ENCODE results near the gene ARPIN. TPM values are rescaled to one million over a fixed set of nuclear protein-coding genes. Genes with fewer than 3 reads are reported as not detected.
A peak's percentile ranks its signal among the peaks of the same experiment; 100 is the strongest.

The ARPIN gene
- polyA plus RNA-seq, 4 donors, result 11.9 to 37.1 (median 17.9) TPM

- Histone ChIP-seq H3K36me3 (ENCODE audit: control insufficient read depth in 3 of 3, insufficient read depth in 2 of 3, low read depth in 1 of 3, low read length in 3 of 3) (peaks cover 6 to 90% (median 9%) of the 10 kb centered on the region in 3 donors), H3K9me3 (ENCODE audit: control insufficient read depth in 2 of 2, insufficient read depth in 1 of 2, low read depth in 1 of 2, low read length in 1 of 2) (no peaks in the 10 kb centered on the region), H3K27me3 (ENCODE audit: control insufficient read depth in 3 of 3, insufficient read depth in 3 of 3, low read length in 3 of 3) (no peaks in the 10 kb centered on the region), H3K4me1 (ENCODE audit: control insufficient read depth in 3 of 3, insufficient read depth in 2 of 3, low read depth in 1 of 3, low read length in 2 of 3) (peaks cover 0 to 4% (median 0%) of the 10 kb centered on the region in 3 donors), H3K27ac (ENCODE audit: low read depth in 1 of 3, low read length in 2 of 3) (no peak overlapping the region), H3K4me3 (ENCODE audit: low read depth in 1 of 3, low read length in 3 of 3) (no peak overlapping the region)
- 92 to 98% (median 93%) methylated on average over 5 of the region's 5 CpGs for WGBS, 3 donors
- DNase-seq (no peak), FAIRE-seq (no peak)
Observed at GRCh38 chr15:89905846-89906378, 6.8 kb downstream of the ARPIN start.

GRCh38 chr15:89904519-89904918 lies 8.2 kb downstream of the ARPIN start:
- WGBS, 3 donors, result 63 to 84% (median 77%) methylated on average over 5 of the region's 5 CpGs
- DNase-seq, result no peak
- no peaks in the 10 kb centered on the region for H3K9me3 ChIP-seq (ENCODE audit: control insufficient read depth in 2 of 2, insufficient read depth in 1 of 2, low read depth in 1 of 2, low read length in 1 of 2)
- FAIRE-seq, result no peak
- H3K27me3 ChIP-seq (ENCODE audit: control insufficient read depth in 3 of 3, insufficient read depth in 3 of 3, low read length in 3 of 3), result no peaks in the 10 kb centered on the region
- no peaks in the 10 kb centered on the region for H3K4me1 ChIP-seq (ENCODE audit: control insufficient read depth in 3 of 3, insufficient read depth in 2 of 3, low read depth in 1 of 3, low read length in 2 of 3)
- peaks cover 6 to 82% (median 9%) of the 10 kb centered on the region in 3 donors for H3K36me3 ChIP-seq (ENCODE audit: control insufficient read depth in 3 of 3, insufficient read depth in 2 of 3, low read depth in 1 of 3, low read length in 3 of 3)
- no peak overlapping the region for H3K4me3 ChIP-seq (ENCODE audit: low read depth in 1 of 3, low read length in 3 of 3)
- H3K27ac ChIP-seq (ENCODE audit: low read depth in 1 of 3, low read length in 2 of 3), result no peak overlapping the region

GRCh38 chr15:89903858-89904130 lies 9.0 kb downstream of the ARPIN start:
- FAIRE-seq (no peak), DNase-seq (no peak)
- H3K27ac ChIP-seq (ENCODE audit: low read depth in 1 of 3, low read length in 2 of 3), result no peak overlapping the region
- H3K27me3 ChIP-seq (ENCODE audit: control insufficient read depth in 3 of 3, insufficient read depth in 3 of 3, low read length in 3 of 3), result no peaks in the 10 kb centered on the region
- no peak overlapping the region for H3K4me3 ChIP-seq (ENCODE audit: low read depth in 1 of 3, low read length in 3 of 3)
- WGBS, 3 donors, result 91 to 96% (median 93%) methylated on average over 11 of the region's 11 CpGs
- H3K9me3 ChIP-seq (ENCODE audit: control insufficient read depth in 2 of 2, insufficient read depth in 1 of 2, low read depth in 1 of 2, low read length in 1 of 2), result no peaks in the 10 kb centered on the region
- H3K4me1 ChIP-seq (ENCODE audit: control insufficient read depth in 3 of 3, insufficient read depth in 2 of 3, low read depth in 1 of 3, low read length in 2 of 3), result peaks cover 0 to 7% (median 0%) of the 10 kb centered on the region in 3 donors
- peaks cover 6 to 75% (median 9%) of the 10 kb centered on the region in 3 donors for H3K36me3 ChIP-seq (ENCODE audit: control insufficient read depth in 3 of 3, insufficient read depth in 2 of 3, low read depth in 1 of 3, low read length in 3 of 3)

- Histone ChIP-seq H3K27ac (ENCODE audit: low read depth in 1 of 3, low read length in 2 of 3) (no peak overlapping the region), H3K27me3 (ENCODE audit: control insufficient read depth in 3 of 3, insufficient read depth in 3 of 3, low read length in 3 of 3) (no peaks in the 10 kb centered on the region), H3K4me3 (ENCODE audit: low read depth in 1 of 3, low read length in 3 of 3) (no peak overlapping the region), H3K36me3 (ENCODE audit: control insufficient read depth in 3 of 3, insufficient read depth in 2 of 3, low read depth in 1 of 3, low read length in 3 of 3) (peaks cover 6 to 69% (median 9%) of the 10 kb centered on the region in 3 donors), H3K9me3 (ENCODE audit: control insufficient read depth in 2 of 2, insufficient read depth in 1 of 2, low read depth in 1 of 2, low read length in 1 of 2) (no peaks in the 10 kb centered on the region), H3K4me1 (ENCODE audit: control insufficient read depth in 3 of 3, insufficient read depth in 2 of 3, low read depth in 1 of 3, low read length in 2 of 3) (peaks cover 0 to 9% (median 0%) of the 10 kb centered on the region in 3 donors)
- no peak for FAIRE-seq
- no peak for DNase-seq
- 91 to 94% (median 91%) methylated on average over 15 of the region's 15 CpGs for WGBS, 3 donors
Observed at GRCh38 chr15:89903015-89903857, 9.5 kb downstream of the ARPIN start.

- Histone ChIP-seq H3K9me3 (ENCODE audit: control insufficient read depth in 2 of 2, insufficient read depth in 1 of 2, low read depth in 1 of 2, low read length in 1 of 2) (no peaks in the 10 kb centered on the region), H3K4me3 (ENCODE audit: low read depth in 1 of 3, low read length in 3 of 3) (no peak overlapping the region), H3K4me1 (ENCODE audit: control insufficient read depth in 3 of 3, insufficient read depth in 2 of 3, low read depth in 1 of 3, low read length in 2 of 3) (peaks cover 0 to 9% (median 0%) of the 10 kb centered on the region in 3 donors), H3K27ac (ENCODE audit: low read depth in 1 of 3, low read length in 2 of 3) (no peak overlapping the region), H3K27me3 (ENCODE audit: control insufficient read depth in 3 of 3, insufficient read depth in 3 of 3, low read length in 3 of 3) (no peaks in the 10 kb centered on the region), H3K36me3 (ENCODE audit: control insufficient read depth in 3 of 3, insufficient read depth in 2 of 3, low read depth in 1 of 3, low read length in 3 of 3) (peaks cover 6 to 46% (median 6%) of the 10 kb centered on the region in 3 donors)
- DNase-seq (no peak), FAIRE-seq (no peak)
- WGBS, 3 donors, result 71 to 78% (median 75%) methylated on average over 6 of the region's 6 CpGs
Observed at GRCh38 chr15:89900849-89901248, 11.9 kb downstream of the ARPIN start.

GRCh38 chr15:89899951-89900567 lies 12.7 kb downstream of the ARPIN start:
- DNase-seq (no peak), FAIRE-seq (no peak)
- H3K27me3 ChIP-seq (ENCODE audit: control insufficient read depth in 3 of 3, insufficient read depth in 3 of 3, low read length in 3 of 3), result no peaks in the 10 kb centered on the region
- WGBS, 3 donors, result 88 to 99% (median 93%) methylated on average over 3 of the region's 3 CpGs
- no peak overlapping the region for H3K4me3 ChIP-seq (ENCODE audit: low read depth in 1 of 3, low read length in 3 of 3)
- H3K4me1 ChIP-seq (ENCODE audit: control insufficient read depth in 3 of 3, insufficient read depth in 2 of 3, low read depth in 1 of 3, low read length in 2 of 3), result peaks cover 0 to 9% (median 0%) of the 10 kb centered on the region in 3 donors
- peaks cover 6 to 38% (median 6%) of the 10 kb centered on the region in 3 donors for H3K36me3 ChIP-seq (ENCODE audit: control insufficient read depth in 3 of 3, insufficient read depth in 2 of 3, low read depth in 1 of 3, low read length in 3 of 3)
- peak overlapping the region in 1 of 3 donors; percentile 42 for H3K27ac ChIP-seq (ENCODE audit: low read depth in 1 of 3, low read length in 2 of 3)
- no peaks in the 10 kb centered on the region for H3K9me3 ChIP-seq (ENCODE audit: control insufficient read depth in 2 of 2, insufficient read depth in 1 of 2, low read depth in 1 of 2, low read length in 1 of 2)

GRCh38 chr15:89899295-89899945 lies 13.3 kb downstream of the ARPIN start:
- Histone ChIP-seq H3K27me3 (ENCODE audit: control insufficient read depth in 3 of 3, insufficient read depth in 3 of 3, low read length in 3 of 3) (no peaks in the 10 kb centered on the region), H3K4me3 (ENCODE audit: low read depth in 1 of 3, low read length in 3 of 3) (no peak overlapping the region), H3K4me1 (ENCODE audit: control insufficient read depth in 3 of 3, insufficient read depth in 2 of 3, low read depth in 1 of 3, low read length in 2 of 3) (peaks cover 0 to 9% (median 0%) of the 10 kb centered on the region in 3 donors), H3K27ac (ENCODE audit: low read depth in 1 of 3, low read length in 2 of 3) (peak overlapping the region in 1 of 3 donors; percentile 42), H3K9me3 (ENCODE audit: control insufficient read depth in 2 of 2, insufficient read depth in 1 of 2, low read depth in 1 of 2, low read length in 1 of 2) (no peaks in the 10 kb centered on the region), H3K36me3 (ENCODE audit: control insufficient read depth in 3 of 3, insufficient read depth in 2 of 3, low read depth in 1 of 3, low read length in 3 of 3) (peaks cover 6 to 34% (median 6%) of the 10 kb centered on the region in 3 donors)
- FAIRE-seq (no peak), DNase-seq (peak; percentile 67 to 81)
- 28 to 65% (median 44%) methylated on average over 12 of the region's 12 CpGs for WGBS, 3 donors

GRCh38 chr15:89898614-89899294 lies 14.0 kb downstream of the ARPIN start:
- peak; percentile 61 to 70 for DNase-seq
- H3K27me3 ChIP-seq (ENCODE audit: control insufficient read depth in 3 of 3, insufficient read depth in 3 of 3, low read length in 3 of 3), result no peaks in the 10 kb centered on the region
- peaks cover 0 to 9% (median 0%) of the 10 kb centered on the region in 3 donors for H3K4me1 ChIP-seq (ENCODE audit: control insufficient read depth in 3 of 3, insufficient read depth in 2 of 3, low read depth in 1 of 3, low read length in 2 of 3)
- 55 to 71% (median 61%) methylated on average over 7 of the region's 7 CpGs for WGBS, 3 donors
- peak overlapping the region in 2 of 3 donors; percentile 17 to 42 for H3K27ac ChIP-seq (ENCODE audit: low read depth in 1 of 3, low read length in 2 of 3)
- no peaks in the 10 kb centered on the region for H3K9me3 ChIP-seq (ENCODE audit: control insufficient read depth in 2 of 2, insufficient read depth in 1 of 2, low read depth in 1 of 2, low read length in 1 of 2)
- no peak for FAIRE-seq
- no peak overlapping the region for H3K4me3 ChIP-seq (ENCODE audit: low read depth in 1 of 3, low read length in 3 of 3)
- peaks cover 2 to 27% (median 6%) of the 10 kb centered on the region in 3 donors for H3K36me3 ChIP-seq (ENCODE audit: control insufficient read depth in 3 of 3, insufficient read depth in 2 of 3, low read depth in 1 of 3, low read length in 3 of 3)
